Measurements from ENCODE around the gene NTSR1. TPM values are rescaled to one million over a fixed set of nuclear protein-coding genes. Genes with fewer than 3 reads are reported as not detected.

Gene NTSR1
- total RNA-seq, 1 experiment from 2014 or later: 44.1 TPM

- no peak for TF ChIP-seq REST (IDR thresholded peaks at IDR 0.05; ENCODE audit: insufficient read depth in 1 of 2, low read depth in 2 of 2, low read length in 1 of 2)
- no peak for TF ChIP-seq POLR2AphosphoS5 (IDR thresholded peaks at IDR 0.05; ENCODE audit: low read depth, low read length)
- no peak for TF ChIP-seq SIN3A (IDR thresholded peaks at IDR 0.05; ENCODE audit: borderline replicate concordance, insufficient read depth, low read depth, low read length)
- no peak for TF ChIP-seq TCF7L2 (IDR thresholded peaks at IDR 0.05; ENCODE audit: low read depth, low read length)
- TF ChIP-seq CTCF (IDR thresholded peaks at IDR 0.05): no peak
Measured at GRCh38 chr20:62745952-62746288, 37.3 kb downstream of the NTSR1 start.

GRCh38 chr20:62748311-62748710, 39.7 kb downstream of the NTSR1 start:
- CTCF ChIA-PET: no interaction called here

More at GRCh38 chr20:62745952-62746288, 37.3 kb downstream of the NTSR1 start:
- DNase-seq (ENCODE audit: low read depth, low spot score): no peak
- H3K4me1 ChIP-seq (ENCODE audit: control insufficient read depth, insufficient read depth, low read length): peaks cover 9% of the 10 kb centered on the region
- H3K9me3 ChIP-seq (ENCODE audit: control insufficient read depth, insufficient read depth, low read depth, low read length): no peaks in the 10 kb centered on the region
- POLR2A ChIA-PET: interaction anchor here (0.6 kb wide), 1 partner anchor 101 kb away, joined by 5 read pairs; no protein-coding TSS in a partner anchor
- no peak for ATAC-seq
- H3K27me3 ChIP-seq (ENCODE audit: control insufficient read depth, insufficient read depth, low read length): no peaks in the 10 kb centered on the region
- in situ Hi-C loops (cut with HindIII; ENCODE audit: low pct_unique_long_range_greater_than_20kb, low sequenced_read_pairs) (no loop called here), intact Hi-C loops (cut with micrococcal nuclease; ENCODE audit: unreplicated experiment) (no loop called here)
- no peak overlapping the region for H3K27ac ChIP-seq (ENCODE audit: low read length)
- H3K36me3 ChIP-seq (ENCODE audit: control insufficient read depth, insufficient read depth, low read length): no peaks in the 10 kb centered on the region; the same call in 1 of the 2 replicates
- H3K4me3 ChIP-seq (ENCODE audit: low read depth in 2 of 2, low read length in 2 of 2): no peak overlapping the region
- BruUV-seq (replicated peaks): no TSS peak
- CTCF ChIA-PET: interaction anchor here (0.6 kb wide), 1 partner anchor 77 kb away, joined by 16 read pairs; no protein-coding TSS in a partner anchor

More at GRCh38 chr20:62748311-62748710, 39.7 kb downstream of the NTSR1 start:
- no peak for DNase-seq (ENCODE audit: low read depth, low spot score)
- TSS peak; percentile 53 for BruUV-seq (replicated peaks)
- no peak for ATAC-seq
- intact Hi-C loops (cut with micrococcal nuclease; ENCODE audit: unreplicated experiment) (no loop called here), in situ Hi-C loops (cut with HindIII; ENCODE audit: low pct_unique_long_range_greater_than_20kb, low sequenced_read_pairs) (no loop called here)
- no peaks in the 10 kb centered on the region; the same call in 1 of the 2 replicates for H3K36me3 ChIP-seq (ENCODE audit: control insufficient read depth, insufficient read depth, low read length)
- H3K27me3 ChIP-seq (ENCODE audit: control insufficient read depth, insufficient read depth, low read length): no peaks in the 10 kb centered on the region
- no peaks in the 10 kb centered on the region for H3K9me3 ChIP-seq (ENCODE audit: control insufficient read depth, insufficient read depth, low read depth, low read length)
- H3K27ac ChIP-seq (ENCODE audit: low read length): no peak overlapping the region
- no peak for TF ChIP-seq CTCF (IDR thresholded peaks at IDR 0.05)
- TF ChIP-seq REST (IDR thresholded peaks at IDR 0.05; ENCODE audit: insufficient read depth in 1 of 2, low read depth in 2 of 2, low read length in 1 of 2): no peak
- no peak for TF ChIP-seq TCF7L2 (IDR thresholded peaks at IDR 0.05; ENCODE audit: low read depth, low read length)
- TF ChIP-seq POLR2AphosphoS5 (IDR thresholded peaks at IDR 0.05; ENCODE audit: low read depth, low read length): no peak
- TF ChIP-seq SIN3A (IDR thresholded peaks at IDR 0.05; ENCODE audit: borderline replicate concordance, insufficient read depth, low read depth, low read length): no peak
- peaks cover 17% of the 10 kb centered on the region for H3K4me1 ChIP-seq (ENCODE audit: control insufficient read depth, insufficient read depth, low read length)
- H3K4me3 ChIP-seq (ENCODE audit: low read depth in 2 of 2, low read length in 2 of 2): no peak overlapping the region
- POLR2A ChIA-PET: no interaction called here

All from Panc1 (cell line).